ENCODE results near the gene UCK1.
A peak's percentile ranks its signal among the peaks of the same experiment; 100 is the strongest.
"Not testable (repeated sequence)": the region's sequence is repeated elsewhere in the genome, so short reads cannot be mapped to it uniquely, and the experiment has no call there.

The UCK1 gene

DNA sequence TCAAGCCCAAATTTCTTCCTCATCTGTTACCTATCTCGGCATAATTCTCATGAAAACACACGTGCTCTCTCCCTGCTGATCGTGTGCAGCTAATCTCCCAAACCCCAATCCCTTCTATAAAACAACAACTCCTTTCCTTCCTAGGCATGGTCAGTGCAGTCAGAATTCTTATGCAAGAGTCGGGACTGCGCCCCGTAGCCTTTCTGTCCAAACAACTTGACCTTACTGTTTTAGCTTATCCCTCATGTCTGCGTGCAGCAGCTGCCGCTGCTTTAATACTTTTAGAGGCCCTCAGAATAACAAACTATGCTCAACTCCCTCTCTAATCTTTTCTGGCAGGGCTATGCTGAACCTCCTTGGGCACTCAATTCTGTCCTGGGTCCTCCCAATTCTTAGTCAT is 19.4 kb upstream of the UCK1 start:
- DNase-seq; H3K9ac ChIP-seq (ENCODE audit: low read length); H3K23ac ChIP-seq (ENCODE audit: low read length in 2 of 2); H3K9me3 ChIP-seq (ENCODE audit: control insufficient read depth, low read length); H3K36me3 ChIP-seq (ENCODE audit: control insufficient read depth in 1 of 2, insufficient read depth in 2 of 2, low read depth in 1 of 2, low read length in 2 of 2); H3K4me2 ChIP-seq (ENCODE audit: low read length, poor library complexity, severe bottlenecking); H2BK12ac ChIP-seq (ENCODE audit: low read length in 2 of 2); H4K91ac ChIP-seq (ENCODE audit: low read length); H3K4ac ChIP-seq (ENCODE audit: low read depth in 1 of 2, low read length in 2 of 2); H4K8ac ChIP-seq (ENCODE audit: low read length); H2BK15ac ChIP-seq (ENCODE audit: low read depth, poor library complexity, severe bottlenecking); H3K4me3 ChIP-seq (ENCODE audit: insufficient read depth in 1 of 2, low read depth in 1 of 2, low read length in 2 of 2); H2AFZ ChIP-seq (ENCODE audit: low read depth, low read length); H3K79me1 ChIP-seq (replicated peaks; ENCODE audit: low read length, poor library complexity, severe bottlenecking); H3K14ac ChIP-seq (ENCODE audit: low read length in 2 of 2); H3K27ac ChIP-seq (ENCODE audit: low read length, poor library complexity, severe bottlenecking); H2BK120ac ChIP-seq (ENCODE audit: low read depth, low read length); H3K18ac ChIP-seq (ENCODE audit: low read depth in 1 of 2, low read length in 2 of 2); H2AK5ac ChIP-seq (ENCODE audit: low read length, severe bottlenecking); H2BK5ac ChIP-seq (ENCODE audit: low read depth, low read length, poor library complexity, severe bottlenecking): not testable (repeated sequence)
- WGBS = 95% methylated on average over 8 of the region's 8 CpGs
- Histone ChIP-seq H3K27me3 (ENCODE audit: control insufficient read depth in 1 of 2, insufficient read depth in 1 of 2, low read length in 2 of 2) (peaks cover 38 to 75% of the 10 kb centered on the region in 2 experiments), H3K4me1 (ENCODE audit: control insufficient read depth, insufficient read depth, low read depth, low read length) (peaks cover 16% of the 10 kb centered on the region)

DNA sequence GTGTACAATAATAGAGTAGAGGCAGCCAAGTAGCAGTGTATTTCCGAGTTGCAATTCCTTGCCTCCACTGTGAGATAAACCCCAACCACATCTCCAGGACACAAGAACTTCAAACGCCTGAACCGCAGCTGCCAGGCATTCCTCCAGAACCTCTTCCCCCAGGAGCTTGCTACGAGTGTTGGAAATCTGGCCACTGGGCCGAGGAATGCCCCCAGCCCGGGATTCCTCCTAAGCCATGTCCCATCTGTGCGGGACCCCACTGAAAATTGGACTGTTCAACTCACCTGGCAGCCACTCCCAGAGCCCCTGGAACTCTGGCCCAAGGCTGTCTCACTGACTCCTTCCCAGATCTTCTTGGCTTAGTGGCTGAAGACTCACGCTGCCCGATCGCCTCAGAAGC is 18.1 kb upstream of the UCK1 start:
- not testable (repeated sequence) for H2AFZ ChIP-seq (ENCODE audit: low read depth, low read length); H3K4me3 ChIP-seq (ENCODE audit: insufficient read depth in 1 of 2, low read depth in 1 of 2, low read length in 2 of 2); H3K9me3 ChIP-seq (ENCODE audit: control insufficient read depth, low read length); H4K91ac ChIP-seq (ENCODE audit: low read length); H2AK5ac ChIP-seq (ENCODE audit: low read length, severe bottlenecking); H3K79me1 ChIP-seq (replicated peaks; ENCODE audit: low read length, poor library complexity, severe bottlenecking); H3K23ac ChIP-seq (ENCODE audit: low read length in 2 of 2); H2BK12ac ChIP-seq (ENCODE audit: low read length in 2 of 2); H3K9ac ChIP-seq (ENCODE audit: low read length); H3K4ac ChIP-seq (ENCODE audit: low read depth in 1 of 2, low read length in 2 of 2); H3K14ac ChIP-seq (ENCODE audit: low read length in 2 of 2); H2BK5ac ChIP-seq (ENCODE audit: low read depth, low read length, poor library complexity, severe bottlenecking); H3K27ac ChIP-seq (ENCODE audit: low read length, poor library complexity, severe bottlenecking); H4K8ac ChIP-seq (ENCODE audit: low read length); DNase-seq; H2BK120ac ChIP-seq (ENCODE audit: low read depth, low read length); H2BK15ac ChIP-seq (ENCODE audit: low read depth, poor library complexity, severe bottlenecking); H3K18ac ChIP-seq (ENCODE audit: low read depth in 1 of 2, low read length in 2 of 2); H3K4me2 ChIP-seq (ENCODE audit: low read length, poor library complexity, severe bottlenecking); H3K36me3 ChIP-seq (ENCODE audit: control insufficient read depth in 1 of 2, insufficient read depth in 2 of 2, low read depth in 1 of 2, low read length in 2 of 2)
- 86% methylated on average over 10 of the region's 10 CpGs for WGBS
- Histone ChIP-seq H3K4me1 (ENCODE audit: control insufficient read depth, insufficient read depth, low read depth, low read length) (peaks cover 18% of the 10 kb centered on the region), H3K27me3 (ENCODE audit: control insufficient read depth in 1 of 2, insufficient read depth in 1 of 2, low read length in 2 of 2) (peaks cover 31 to 76% of the 10 kb centered on the region in 2 experiments)

DNA sequence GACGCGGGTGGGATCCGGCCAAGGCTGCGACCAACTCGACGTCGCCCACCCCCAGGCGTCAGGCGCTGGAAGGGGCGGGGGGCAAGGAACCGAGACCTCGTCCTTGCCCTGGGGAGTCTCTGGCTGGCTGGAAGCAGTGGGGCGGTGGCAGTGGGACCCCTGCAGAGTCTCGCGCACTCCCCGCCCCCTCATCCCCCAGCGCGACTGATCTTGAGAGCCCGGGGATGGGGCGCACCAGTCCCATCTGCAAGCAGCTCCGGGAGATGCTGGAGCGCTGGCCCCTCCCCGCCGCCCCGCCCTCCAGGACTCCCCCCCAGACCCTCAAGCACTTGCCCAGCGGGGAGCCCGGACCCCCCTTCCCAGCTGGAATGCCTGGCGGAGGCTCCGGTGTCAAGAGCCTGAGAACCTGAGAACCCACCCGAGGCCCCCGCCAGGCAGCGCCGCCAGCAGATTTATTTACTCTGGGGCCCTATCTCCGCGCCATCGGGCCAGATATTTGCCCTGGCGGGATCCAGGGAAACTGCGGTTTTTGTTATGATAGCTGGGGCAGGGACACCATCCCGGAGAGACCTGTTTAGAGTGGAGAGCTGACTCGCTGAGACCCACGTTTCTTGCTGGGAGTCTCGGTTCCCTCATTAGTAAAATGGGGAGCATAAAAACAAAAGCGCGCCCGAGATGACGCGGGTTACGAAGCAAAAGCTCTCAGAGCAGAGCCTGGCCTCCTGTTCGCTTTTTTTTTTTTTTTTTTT is 15.4 kb upstream of the UCK1 start:
- H2BK12ac ChIP-seq (ENCODE audit: low read length in 2 of 2) = no peak overlapping the region
- no peak overlapping the region for H3K18ac ChIP-seq (ENCODE audit: low read depth in 1 of 2, low read length in 2 of 2)
- no peak overlapping the region for H4K8ac ChIP-seq (ENCODE audit: low read length)
- DNase-seq = peak; percentile 46
- no peak overlapping the region for H3K14ac ChIP-seq (ENCODE audit: low read length in 2 of 2)
- peaks cover 28% of the 10 kb centered on the region for H3K9me3 ChIP-seq (ENCODE audit: control insufficient read depth, low read length)
- peak overlapping the region in 1 of 2 experiments; percentile 73 for H3K4me3 ChIP-seq (ENCODE audit: insufficient read depth in 1 of 2, low read depth in 1 of 2, low read length in 2 of 2)
- no peak overlapping the region for H2AK5ac ChIP-seq (ENCODE audit: low read length, severe bottlenecking)
- H3K79me1 ChIP-seq (replicated peaks; ENCODE audit: low read length, poor library complexity, severe bottlenecking) = no peaks in the 10 kb centered on the region
- H3K4ac ChIP-seq (ENCODE audit: low read depth in 1 of 2, low read length in 2 of 2) = no peak overlapping the region
- H4K91ac ChIP-seq (ENCODE audit: low read length) = no peak overlapping the region
- no peak overlapping the region for H2BK5ac ChIP-seq (ENCODE audit: low read depth, low read length, poor library complexity, severe bottlenecking)
- H2BK120ac ChIP-seq (ENCODE audit: low read depth, low read length) = no peak overlapping the region
- no peaks in the 10 kb centered on the region for H3K36me3 ChIP-seq (ENCODE audit: control insufficient read depth in 1 of 2, insufficient read depth in 2 of 2, low read depth in 1 of 2, low read length in 2 of 2)
- H3K4me2 ChIP-seq (ENCODE audit: low read length, poor library complexity, severe bottlenecking) = peak overlapping the region; percentile 37
- no peak overlapping the region for H3K27ac ChIP-seq (ENCODE audit: low read length, poor library complexity, severe bottlenecking)
- H2AFZ ChIP-seq (ENCODE audit: low read depth, low read length) = no peak overlapping the region
- 9% methylated on average over 46 of the region's 49 CpGs for WGBS
- H3K9ac ChIP-seq (ENCODE audit: low read length) = peak overlapping the region; percentile 51
- H3K4me1 ChIP-seq (ENCODE audit: control insufficient read depth, insufficient read depth, low read depth, low read length) = peaks cover 18% of the 10 kb centered on the region
- no peak overlapping the region for H2BK15ac ChIP-seq (ENCODE audit: low read depth, poor library complexity, severe bottlenecking)
- H3K27me3 ChIP-seq (ENCODE audit: control insufficient read depth in 1 of 2, insufficient read depth in 1 of 2, low read length in 2 of 2) = peaks cover 24 to 56% of the 10 kb centered on the region in 2 experiments
- H3K23ac ChIP-seq (ENCODE audit: low read length in 2 of 2) = no peak overlapping the region

DNA sequence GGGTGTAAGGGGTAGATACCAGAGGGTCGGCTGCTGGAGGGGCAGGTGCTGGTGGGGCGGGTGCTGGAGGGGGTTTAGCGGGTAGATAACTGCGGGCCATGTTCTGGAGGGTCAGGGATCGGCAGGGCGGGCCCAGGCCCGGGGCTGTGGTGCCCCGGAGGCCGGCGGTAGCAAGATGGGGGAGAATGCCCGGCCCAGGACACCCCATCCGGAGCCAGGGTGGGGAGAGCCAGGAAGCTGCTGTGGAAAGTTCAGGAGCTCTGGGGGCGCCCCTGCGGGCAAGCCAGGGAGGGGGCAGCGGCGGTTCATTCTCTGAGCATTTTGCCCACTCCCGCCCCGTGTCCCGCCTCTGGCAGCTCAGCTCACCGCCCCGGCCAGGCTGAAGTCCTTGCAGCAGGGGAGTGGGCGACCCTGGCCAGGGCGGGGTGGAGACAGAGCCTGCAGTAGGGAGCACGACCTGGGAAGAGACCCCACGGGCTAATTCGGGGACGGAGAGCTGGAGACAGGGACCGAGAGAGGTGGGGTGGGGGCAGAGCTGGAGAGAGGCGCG is 14.8 kb upstream of the UCK1 start:
- no peak overlapping the region for H3K18ac ChIP-seq (ENCODE audit: low read depth in 1 of 2, low read length in 2 of 2)
- DNase-seq = no peak
- no peak overlapping the region for H4K8ac ChIP-seq (ENCODE audit: low read length)
- no peaks in the 10 kb centered on the region for H3K36me3 ChIP-seq (ENCODE audit: control insufficient read depth in 1 of 2, insufficient read depth in 2 of 2, low read depth in 1 of 2, low read length in 2 of 2)
- H3K14ac ChIP-seq (ENCODE audit: low read length in 2 of 2) = no peak overlapping the region
- H2BK15ac ChIP-seq (ENCODE audit: low read depth, poor library complexity, severe bottlenecking) = no peak overlapping the region
- H3K79me1 ChIP-seq (replicated peaks; ENCODE audit: low read length, poor library complexity, severe bottlenecking) = no peaks in the 10 kb centered on the region
- no peak overlapping the region for H2AK5ac ChIP-seq (ENCODE audit: low read length, severe bottlenecking)
- peak overlapping the region; percentile 42 for H3K4me2 ChIP-seq (ENCODE audit: low read length, poor library complexity, severe bottlenecking)
- peaks cover 28% of the 10 kb centered on the region for H3K9me3 ChIP-seq (ENCODE audit: control insufficient read depth, low read length)
- H4K91ac ChIP-seq (ENCODE audit: low read length) = no peak overlapping the region
- H3K27me3 ChIP-seq (ENCODE audit: control insufficient read depth in 1 of 2, insufficient read depth in 1 of 2, low read length in 2 of 2) = peaks cover 24 to 56% of the 10 kb centered on the region in 2 experiments
- H3K4me3 ChIP-seq (ENCODE audit: insufficient read depth in 1 of 2, low read depth in 1 of 2, low read length in 2 of 2) = peak overlapping the region in 1 of 2 experiments; percentile 20
- H3K4ac ChIP-seq (ENCODE audit: low read depth in 1 of 2, low read length in 2 of 2) = no peak overlapping the region
- H3K23ac ChIP-seq (ENCODE audit: low read length in 2 of 2) = no peak overlapping the region
- H3K4me1 ChIP-seq (ENCODE audit: control insufficient read depth, insufficient read depth, low read depth, low read length) = peaks cover 18% of the 10 kb centered on the region
- H3K9ac ChIP-seq (ENCODE audit: low read length) = no peak overlapping the region
- 32% methylated on average over 29 of the region's 30 CpGs for WGBS
- no peak overlapping the region for H2BK12ac ChIP-seq (ENCODE audit: low read length in 2 of 2)
- H2AFZ ChIP-seq (ENCODE audit: low read depth, low read length) = no peak overlapping the region
- H3K27ac ChIP-seq (ENCODE audit: low read length, poor library complexity, severe bottlenecking) = no peak overlapping the region
- no peak overlapping the region for H2BK5ac ChIP-seq (ENCODE audit: low read depth, low read length, poor library complexity, severe bottlenecking)
- H2BK120ac ChIP-seq (ENCODE audit: low read depth, low read length) = no peak overlapping the region

Measured in mesenchymal stem cell (in vitro differentiated cells and primary cell).